A673 (cell line): Measurements from ENCODE around the gene CIITA.

ENCODE experiments used
- CTCF ChIP-seq: fragments of 300-800, 200-600 bp; sonication (generic); conservative IDR thresholded peaks from 2 replicates; pipeline ENCODE4 v1.5.1; 2017; ENCODE audit warnings: low read depth, mild to moderate bottlenecking, antibody characterized with exemption, low read length, moderate library complexity, mixed read lengths
- EZH2 ChIP-seq: fragments of 200-600 bp; sonication (generic); IDR thresholded peaks from 2 replicates; pipeline ENCODE4 v1.6.1; 2017; ENCODE audit warnings: borderline replicate concordance, low read depth, mild to moderate bottlenecking, mixed read lengths, antibody characterized with exemption, low read length; ENCODE audit not compliant: poor library complexity, severe bottlenecking

DNA sequence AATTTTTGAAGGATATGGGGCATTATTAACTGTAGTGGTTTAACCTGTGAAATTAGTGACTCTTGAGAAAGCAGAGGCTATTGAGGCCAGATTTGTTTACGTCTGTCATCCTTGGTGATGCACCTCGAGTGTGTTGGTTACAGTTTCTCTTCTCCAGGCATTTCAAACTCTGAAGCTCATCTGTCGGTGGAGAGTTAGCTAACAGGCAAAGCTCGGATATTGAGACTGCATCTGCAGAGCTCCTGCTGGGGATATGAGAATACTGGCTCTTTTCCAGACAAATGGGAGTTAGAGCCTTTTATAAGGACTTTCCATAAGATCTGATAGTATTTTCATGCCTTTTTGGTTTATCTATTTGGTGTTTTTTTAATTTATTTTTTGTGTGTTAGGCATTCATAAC is 74.0 kb downstream of the CIITA start:
- TF ChIP-seq CTCF (no peak), EZH2 (no peak)
